ENCODE data around the gene PTPRD. TPM values are rescaled to one million over a fixed set of nuclear protein-coding genes. Genes with fewer than 3 reads are reported as not detected.

Gene PTPRD
- total RNA-seq, 1 donor from 2014 or later = 136 TPM

DNA sequence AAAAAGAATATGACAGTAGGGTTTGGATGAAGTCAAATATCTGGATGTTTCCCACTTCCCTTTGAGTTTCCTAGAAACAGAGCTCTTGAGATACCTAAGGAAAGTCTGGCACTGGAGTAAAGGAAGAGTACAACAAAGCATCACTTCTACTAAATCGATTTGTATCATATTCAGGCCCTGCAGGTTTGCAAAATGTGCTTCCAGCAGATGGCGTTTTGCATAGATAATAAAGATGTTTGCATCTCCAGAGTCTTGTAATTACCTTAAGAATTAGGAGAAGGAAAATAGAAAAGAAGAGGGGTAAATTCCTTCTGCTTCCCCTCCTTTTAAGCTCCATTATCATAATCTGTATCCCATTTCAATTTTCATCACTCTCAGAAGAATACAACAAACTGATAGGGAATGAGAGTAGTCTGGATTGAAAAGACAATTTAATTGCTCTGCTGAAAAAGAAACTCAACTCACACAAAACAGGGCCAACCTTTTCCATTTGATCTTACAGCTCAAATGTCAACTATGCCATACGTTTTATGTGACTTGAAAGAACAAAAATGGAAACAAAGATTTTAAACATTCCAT is 380.4 kb downstream of the PTPRD start:
- no peak overlapping the region for H3K4me2 ChIP-seq
- H3K27me3 ChIP-seq = no peaks in the 10 kb centered on the region
- H3K79me2 ChIP-seq (ENCODE audit: low read depth) = no peaks in the 10 kb centered on the region
- TF ChIP-seq, protein P1, sequence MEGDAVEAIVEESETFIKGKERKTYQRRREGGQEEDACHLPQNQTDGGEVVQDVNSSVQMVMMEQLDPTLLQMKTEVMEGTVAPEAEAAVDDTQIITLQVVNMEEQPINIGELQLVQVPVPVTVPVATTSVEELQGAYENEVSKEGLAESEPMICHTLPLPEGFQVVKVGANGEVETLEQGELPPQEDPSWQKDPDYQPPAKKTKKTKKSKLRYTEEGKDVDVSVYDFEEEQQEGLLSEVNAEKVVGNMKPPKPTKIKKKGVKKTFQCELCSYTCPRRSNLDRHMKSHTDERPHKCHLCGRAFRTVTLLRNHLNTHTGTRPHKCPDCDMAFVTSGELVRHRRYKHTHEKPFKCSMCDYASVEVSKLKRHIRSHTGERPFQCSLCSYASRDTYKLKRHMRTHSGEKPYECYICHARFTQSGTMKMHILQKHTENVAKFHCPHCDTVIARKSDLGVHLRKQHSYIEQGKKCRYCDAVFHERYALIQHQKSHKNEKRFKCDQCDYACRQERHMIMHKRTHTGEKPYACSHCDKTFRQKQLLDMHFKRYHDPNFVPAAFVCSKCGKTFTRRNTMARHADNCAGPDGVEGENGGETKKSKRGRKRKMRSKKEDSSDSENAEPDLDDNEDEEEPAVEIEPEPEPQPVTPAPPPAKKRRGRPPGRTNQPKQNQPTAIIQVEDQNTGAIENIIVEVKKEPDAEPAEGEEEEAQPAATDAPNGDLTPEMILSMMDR (IDR thresholded peaks at IDR 0.05) = peak; percentile 30
- no peak for TF ChIP-seq EZH2phosphoT487 (IDR thresholded peaks at IDR 0.05)
- H4K20me1 ChIP-seq (ENCODE audit: low read depth) = no peaks in the 10 kb centered on the region
- peaks cover 4% of the 10 kb centered on the region for H3K4me1 ChIP-seq
- Mint-ChIP-seq H3K27me3 (ENCODE audit: insufficient read depth, low read depth) (no peaks in the 10 kb centered on the region), H3K27ac (no peak overlapping the region), H3K36me3 (no peaks in the 10 kb centered on the region), H3K4me3 (no peak overlapping the region), H3K9me3 (no peaks in the 10 kb centered on the region), H3K4me1 (peaks cover 8% of the 10 kb centered on the region)
- H3K4me3 ChIP-seq = no peak overlapping the region
- no peaks in the 10 kb centered on the region for H3F3A ChIP-seq (ENCODE audit: low read depth)
- no peak overlapping the region for H3K9ac ChIP-seq
- no peak overlapping the region for H2AFZ ChIP-seq (replicated peaks)
- no peaks in the 10 kb centered on the region for H3K36me3 ChIP-seq
- H3K27ac ChIP-seq = no peak overlapping the region
- DNase-seq (ENCODE audit: low spot score) = no peak
- H3K9me3 ChIP-seq (ENCODE audit: low read depth) = no peaks in the 10 kb centered on the region

DNA sequence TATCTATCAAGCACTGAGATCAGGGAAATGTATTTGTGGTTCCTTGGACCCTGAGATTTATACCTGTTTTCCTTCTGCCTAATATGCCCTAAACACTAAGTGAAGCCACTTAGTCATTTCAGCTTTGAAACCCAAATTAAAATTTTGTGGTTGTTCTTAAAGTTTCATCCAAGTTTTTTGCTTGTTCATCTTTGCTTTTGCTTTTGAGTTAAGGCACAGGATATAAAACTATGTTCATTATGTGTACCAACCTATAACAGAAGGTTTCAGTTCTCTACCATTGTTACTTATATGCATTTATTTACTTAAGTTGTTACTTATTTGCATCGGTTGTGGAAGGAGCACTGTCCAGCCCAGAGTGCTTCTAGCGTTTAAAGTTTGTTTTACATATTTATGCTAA is 382.3 kb downstream of the PTPRD start:
- Histone ChIP-seq H4K20me1 (ENCODE audit: low read depth) (no peaks in the 10 kb centered on the region), H3K27me3 (no peaks in the 10 kb centered on the region), H3K4me2 (no peak overlapping the region), H3K4me1 (peaks cover 4% of the 10 kb centered on the region), H3F3A (ENCODE audit: low read depth) (no peaks in the 10 kb centered on the region), H3K9me3 (ENCODE audit: low read depth) (no peaks in the 10 kb centered on the region), H3K79me2 (ENCODE audit: low read depth) (no peaks in the 10 kb centered on the region), H2AFZ (replicated peaks) (no peak overlapping the region), H3K27ac (no peak overlapping the region), H3K4me3 (no peak overlapping the region), H3K36me3 (no peaks in the 10 kb centered on the region), H3K9ac (no peak overlapping the region)
- Mint-ChIP-seq H3K4me1 (peaks cover 8% of the 10 kb centered on the region), H3K4me3 (no peak overlapping the region), H3K27ac (no peak overlapping the region), H3K27me3 (ENCODE audit: insufficient read depth, low read depth) (no peaks in the 10 kb centered on the region), H3K36me3 (no peaks in the 10 kb centered on the region), H3K9me3 (no peaks in the 10 kb centered on the region)
- no peak for DNase-seq (ENCODE audit: low spot score)
- TF ChIP-seq, protein P1 (IDR thresholded peaks at IDR 0.05) = no peak
- TF ChIP-seq EZH2 (IDR thresholded peaks at IDR 0.05) (no peak), EZH2phosphoT487 (IDR thresholded peaks at IDR 0.05) (no peak)

DNA sequence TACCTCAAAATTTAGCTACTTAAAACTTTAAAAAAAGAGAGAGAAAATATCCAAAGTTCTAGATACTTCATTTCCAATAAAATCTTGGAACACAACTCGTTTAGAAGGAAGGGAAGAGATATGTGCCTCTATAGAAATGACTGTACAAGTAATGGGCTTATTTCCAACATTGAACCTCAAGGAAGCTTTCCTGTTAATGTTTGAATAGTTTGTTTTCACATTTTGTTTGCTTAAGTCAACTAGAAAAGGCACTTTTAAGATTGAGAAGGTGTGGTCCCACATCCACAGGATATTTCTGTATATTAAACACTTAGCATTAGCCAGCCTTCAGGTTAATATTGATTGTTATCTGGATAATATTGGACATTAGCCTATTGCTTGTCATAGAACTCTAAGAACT is 384.7 kb downstream of the PTPRD start:
- no peak for DNase-seq (ENCODE audit: low spot score)
- no peak overlapping the region for H3K4me3 Mint-ChIP-seq
- Histone ChIP-seq H3K36me3 (no peaks in the 10 kb centered on the region), H3K9me3 (ENCODE audit: low read depth) (no peaks in the 10 kb centered on the region), H3K79me2 (ENCODE audit: low read depth) (no peaks in the 10 kb centered on the region), H3K4me1 (peaks cover 3% of the 10 kb centered on the region), H3K4me3 (no peak overlapping the region), H3K27ac (no peak overlapping the region), H3K4me2 (no peak overlapping the region), H4K20me1 (ENCODE audit: low read depth) (no peaks in the 10 kb centered on the region), H2AFZ (replicated peaks) (no peak overlapping the region), H3K9ac (no peak overlapping the region), H3F3A (ENCODE audit: low read depth) (no peaks in the 10 kb centered on the region), H3K27me3 (no peaks in the 10 kb centered on the region)
- H3K27me3 Mint-ChIP-seq (ENCODE audit: insufficient read depth, low read depth) = no peaks in the 10 kb centered on the region
- H3K27ac Mint-ChIP-seq = no peak overlapping the region
- TF ChIP-seq EZH2 (IDR thresholded peaks at IDR 0.05) (no peak), EZH2phosphoT487 (IDR thresholded peaks at IDR 0.05) (no peak)
- TF ChIP-seq, protein P1 (IDR thresholded peaks at IDR 0.05) = no peak
- no peaks in the 10 kb centered on the region for H3K36me3 Mint-ChIP-seq
- H3K9me3 Mint-ChIP-seq = no peaks in the 10 kb centered on the region
- H3K4me1 Mint-ChIP-seq = peaks cover 7% of the 10 kb centered on the region

Data from neural progenitor cell (in vitro differentiated cells).